Omental fat pad (tissue), 4 donors: Measurements from ENCODE around the gene CCDC200. TPM values are rescaled to one million over a fixed set of nuclear protein-coding genes. Genes with fewer than 3 reads are reported as not detected.
"Not testable (repeated sequence)": the region's sequence is repeated elsewhere in the genome, so short reads cannot be mapped to it uniquely, and the experiment has no call there.

Experiments used
- ATAC-seq: fragments of 150-250 bp; one replicate; pipeline ENCODE4 v1.9.1; 2016; ENCODE audit warnings: mild to moderate bottlenecking, moderate library complexity; ENCODE audit not compliant: low FRiP score
- DNase-seq: peaks from one replicate; pipeline ENCODE4 v3.0.0-alpha.2; 2019; ENCODE audit warnings: low spot score
- total RNA-seq, 4 donors: library from RNA; depleted of rRNA; stranded (reverse); fragments of >200 nt; gene quantifications; one replicate each; pipeline ENCODE4 v1.1.0, GENCODE V29; 2016
- TF ChIP-seq, protein P1 (sequence below), 3 donors: fragments of 450-650 bp; IDR thresholded peaks; one replicate each; pipeline ENCODE4 v1.5.1; 2016 to 2017; ENCODE audit warnings: antibody characterized with exemption in 3 of 3, mild to moderate bottlenecking in 3 of 3, moderate library complexity in 2 of 3

CCDC200 gene
- total RNA-seq, 4 donors from 2014 or later, result not detected

DNA sequence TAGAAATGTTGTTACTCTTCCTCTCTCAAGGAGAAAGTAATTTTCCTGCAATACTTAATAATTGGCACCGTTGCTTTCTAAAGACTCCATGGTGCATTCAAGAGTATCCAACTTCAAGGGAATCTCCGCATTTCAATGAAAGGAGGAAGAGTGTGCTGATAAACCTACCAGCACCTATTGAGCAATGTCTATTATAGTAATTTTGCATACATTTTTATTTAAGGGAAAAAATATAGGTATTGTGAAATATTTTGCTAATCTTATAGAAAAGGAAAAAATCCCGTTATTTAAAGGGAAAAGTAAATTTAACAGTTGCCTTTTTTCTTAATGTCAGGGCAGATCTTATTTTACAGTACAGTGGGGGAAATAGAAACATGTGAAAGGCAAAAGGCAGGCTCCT lies 17.8 kb downstream of the CCDC200 start:
- DNase-seq (no peak), ATAC-seq (no peak)
- TF ChIP-seq, protein P1, sequence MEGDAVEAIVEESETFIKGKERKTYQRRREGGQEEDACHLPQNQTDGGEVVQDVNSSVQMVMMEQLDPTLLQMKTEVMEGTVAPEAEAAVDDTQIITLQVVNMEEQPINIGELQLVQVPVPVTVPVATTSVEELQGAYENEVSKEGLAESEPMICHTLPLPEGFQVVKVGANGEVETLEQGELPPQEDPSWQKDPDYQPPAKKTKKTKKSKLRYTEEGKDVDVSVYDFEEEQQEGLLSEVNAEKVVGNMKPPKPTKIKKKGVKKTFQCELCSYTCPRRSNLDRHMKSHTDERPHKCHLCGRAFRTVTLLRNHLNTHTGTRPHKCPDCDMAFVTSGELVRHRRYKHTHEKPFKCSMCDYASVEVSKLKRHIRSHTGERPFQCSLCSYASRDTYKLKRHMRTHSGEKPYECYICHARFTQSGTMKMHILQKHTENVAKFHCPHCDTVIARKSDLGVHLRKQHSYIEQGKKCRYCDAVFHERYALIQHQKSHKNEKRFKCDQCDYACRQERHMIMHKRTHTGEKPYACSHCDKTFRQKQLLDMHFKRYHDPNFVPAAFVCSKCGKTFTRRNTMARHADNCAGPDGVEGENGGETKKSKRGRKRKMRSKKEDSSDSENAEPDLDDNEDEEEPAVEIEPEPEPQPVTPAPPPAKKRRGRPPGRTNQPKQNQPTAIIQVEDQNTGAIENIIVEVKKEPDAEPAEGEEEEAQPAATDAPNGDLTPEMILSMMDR (IDR thresholded peaks at IDR 0.05), result no peak

DNA sequence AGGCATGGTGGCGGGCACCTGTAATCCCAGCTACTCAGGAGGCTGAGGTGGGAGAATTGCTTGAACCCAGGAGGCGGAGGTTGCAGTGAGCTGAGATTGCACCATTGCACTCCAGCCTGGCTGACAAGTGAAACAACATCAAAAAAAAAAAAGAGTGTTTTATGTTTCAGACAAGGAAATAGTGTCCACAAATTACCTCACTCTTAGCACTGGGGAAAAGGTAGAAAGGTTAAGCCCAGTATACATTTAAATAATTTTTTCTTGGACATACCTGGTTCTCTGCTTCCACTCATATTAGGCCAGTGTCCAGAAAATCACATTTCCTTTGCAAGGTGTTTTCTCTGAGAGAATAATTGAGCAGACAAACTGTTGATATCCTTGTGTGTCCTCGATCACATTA lies 25.4 kb downstream of the CCDC200 start:
- not testable (repeated sequence) for DNase-seq, ATAC-seq

DNA sequence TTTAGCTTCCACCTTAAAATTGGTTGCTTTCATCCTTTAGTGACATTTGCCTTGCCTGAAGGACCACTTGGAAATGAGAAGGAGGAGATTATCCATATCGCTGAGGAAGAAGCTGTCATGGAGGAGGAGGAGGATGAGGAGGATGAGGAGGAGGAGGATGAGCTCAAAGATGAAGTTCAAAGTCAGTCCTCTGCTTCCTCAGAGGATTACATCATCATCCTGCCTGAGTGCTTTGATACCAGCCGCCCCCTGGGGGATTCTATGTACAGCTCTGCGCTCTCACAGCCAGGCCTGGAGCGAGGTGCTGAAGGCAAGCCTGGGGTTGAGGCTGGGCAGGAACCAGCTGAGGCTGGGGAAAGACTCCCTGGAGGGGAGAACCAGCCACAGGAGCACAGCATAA lies 28.3 kb downstream of the CCDC200 start:
- ATAC-seq, result no peak
- TF ChIP-seq, protein P1 (IDR thresholded peaks at IDR 0.05), result no peak
- no peak for DNase-seq

- ATAC-seq, result no peak
- DNase-seq, result no peak
- TF ChIP-seq, protein P1 (IDR thresholded peaks at IDR 0.05), result no peak
Observed at GRCh38 chr17:43199633-43200032, 28.8 kb downstream of the CCDC200 start.

DNA sequence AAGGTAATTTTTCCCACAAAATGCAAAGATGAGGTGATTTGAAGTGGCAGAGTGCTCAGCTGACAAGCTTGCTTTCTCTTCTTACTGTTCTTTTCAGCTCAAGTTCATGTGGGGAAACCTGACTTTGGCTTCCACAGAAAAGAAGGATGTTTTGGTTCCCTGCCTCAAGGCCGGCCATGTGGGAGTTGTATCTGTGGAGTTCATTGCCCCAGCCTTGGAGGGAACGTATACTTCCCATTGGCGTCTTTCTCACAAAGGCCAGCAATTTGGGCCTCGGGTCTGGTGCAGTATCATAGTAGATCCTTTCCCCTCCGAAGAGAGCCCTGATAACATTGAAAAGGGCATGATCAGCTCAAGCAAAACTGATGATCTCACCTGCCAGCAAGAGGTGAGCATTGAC lies 35.2 kb downstream of the CCDC200 start:
- TF ChIP-seq, protein P1 (IDR thresholded peaks at IDR 0.05), result no peak
- DNase-seq (no peak), ATAC-seq (no peak)

GRCh38 chr17:43186656-43187055 lies 41.8 kb downstream of the CCDC200 start:
- ATAC-seq, DNase-seq: not testable (repeated sequence)

DNA sequence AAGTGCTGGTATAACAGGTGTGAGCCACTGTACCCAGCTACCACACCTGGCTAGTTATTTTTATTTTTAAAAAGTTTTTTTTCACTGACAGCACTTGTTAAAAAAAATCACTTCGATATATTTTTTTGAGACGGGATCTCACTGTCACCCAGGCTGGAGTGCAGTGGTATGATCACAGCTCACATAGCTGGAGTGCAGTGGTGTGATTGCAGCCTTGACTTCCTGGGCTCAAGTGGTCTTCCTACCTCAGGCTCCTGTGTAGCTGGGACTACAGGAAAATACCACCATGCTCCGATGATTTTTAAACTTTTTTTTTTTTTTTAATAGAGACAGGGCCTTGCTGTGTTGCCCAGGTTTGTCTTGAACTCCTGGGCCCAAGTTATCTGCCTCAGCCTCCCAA lies 44.5 kb downstream of the CCDC200 start:
- TF ChIP-seq, protein P1 (IDR thresholded peaks at IDR 0.05), result no peak
- ATAC-seq (no peak), DNase-seq (no peak)

- DNase-seq (no peak), ATAC-seq (no peak)
- TF ChIP-seq, protein P1 (IDR thresholded peaks at IDR 0.05), result no peak
Observed at GRCh38 chr17:43176119-43176570, 52.3 kb downstream of the CCDC200 start.
